ENCODE measurements around the gene LLPH.

GRCh38 chr12:66083766-66084165, 46.8 kb downstream of the LLPH start:
- TF ChIP-seq CTCF (IDR thresholded peaks at IDR 0.05), result no peak
- no peak for TF ChIP-seq POLR2A (IDR thresholded peaks at IDR 0.05)
